ENCODE measurements around the gene FANCB. TPM values are rescaled to one million over a fixed set of nuclear protein-coding genes. Genes with fewer than 3 reads are reported as not detected.

The FANCB gene
- total RNA-seq, 1 donor from 2014 or later, result 24.5 TPM

- peaks cover 8% of the 10 kb centered on the region for H3K36me3 ChIP-seq
- H4K20me1 ChIP-seq (ENCODE audit: low read depth), result no peaks in the 10 kb centered on the region
- Mint-ChIP-seq H3K27me3 (ENCODE audit: insufficient read depth, low read depth) (no peaks in the 10 kb centered on the region), H3K9me3 (no peaks in the 10 kb centered on the region), H3K4me1 (no peaks in the 10 kb centered on the region), H3K36me3 (no peaks in the 10 kb centered on the region), H3K27ac (no peak overlapping the region), H3K4me3 (no peak overlapping the region)
- H3K4me3 ChIP-seq, result no peak overlapping the region
- no peaks in the 10 kb centered on the region for H3K4me1 ChIP-seq
- peaks cover 8% of the 10 kb centered on the region for H3K9me3 ChIP-seq (ENCODE audit: low read depth)
- H3K27ac ChIP-seq, result no peak overlapping the region
- DNase-seq (ENCODE audit: low spot score), result no peak
- H3K79me2 ChIP-seq (ENCODE audit: low read depth), result no peaks in the 10 kb centered on the region
- no peak overlapping the region for H3K4me2 ChIP-seq
- no peak for TF ChIP-seq EZH2 (IDR thresholded peaks at IDR 0.05)
- no peak for TF ChIP-seq EZH2phosphoT487 (IDR thresholded peaks at IDR 0.05)
- H3K9ac ChIP-seq, result no peak overlapping the region
- no peaks in the 10 kb centered on the region for H3F3A ChIP-seq (ENCODE audit: low read depth)
- H3K27me3 ChIP-seq, result no peaks in the 10 kb centered on the region
- H2AFZ ChIP-seq (replicated peaks), result no peak overlapping the region
Observed at GRCh38 chrX:14916017-14916674, 43.3 kb upstream of the FANCB start.

GRCh38 chrX:14915596-14915995, 42.7 kb upstream of the FANCB start:
- Mint-ChIP-seq H3K4me3 (no peak overlapping the region), H3K9me3 (no peaks in the 10 kb centered on the region), H3K36me3 (no peaks in the 10 kb centered on the region), H3K27me3 (ENCODE audit: insufficient read depth, low read depth) (no peaks in the 10 kb centered on the region), H3K27ac (no peak overlapping the region), H3K4me1 (no peaks in the 10 kb centered on the region)
- Histone ChIP-seq H3K9me3 (ENCODE audit: low read depth) (peaks cover 11% of the 10 kb centered on the region), H3F3A (ENCODE audit: low read depth) (no peaks in the 10 kb centered on the region), H3K36me3 (peaks cover 8% of the 10 kb centered on the region), H2AFZ (replicated peaks) (no peak overlapping the region), H4K20me1 (ENCODE audit: low read depth) (no peaks in the 10 kb centered on the region), H3K4me3 (no peak overlapping the region), H3K27ac (no peak overlapping the region), H3K4me1 (no peaks in the 10 kb centered on the region), H3K27me3 (no peaks in the 10 kb centered on the region), H3K4me2 (no peak overlapping the region), H3K79me2 (ENCODE audit: low read depth) (no peaks in the 10 kb centered on the region), H3K9ac (no peak overlapping the region)
- DNase-seq (ENCODE audit: low spot score), result no peak
- TF ChIP-seq CTCF (IDR thresholded peaks at IDR 0.05) (no peak), EZH2phosphoT487 (IDR thresholded peaks at IDR 0.05) (no peak), EZH2 (IDR thresholded peaks at IDR 0.05) (no peak)

- Mint-ChIP-seq H3K27ac (no peak overlapping the region), H3K9me3 (no peaks in the 10 kb centered on the region), H3K27me3 (ENCODE audit: insufficient read depth, low read depth) (no peaks in the 10 kb centered on the region), H3K4me1 (no peaks in the 10 kb centered on the region), H3K4me3 (no peak overlapping the region), H3K36me3 (no peaks in the 10 kb centered on the region)
- H3K4me3 ChIP-seq, result no peak overlapping the region
- H3K27me3 ChIP-seq, result no peaks in the 10 kb centered on the region
- H2AFZ ChIP-seq (replicated peaks), result no peak overlapping the region
- H3K9ac ChIP-seq, result no peak overlapping the region
- peaks cover 16% of the 10 kb centered on the region for H3K9me3 ChIP-seq (ENCODE audit: low read depth)
- TF ChIP-seq EZH2phosphoT487 (IDR thresholded peaks at IDR 0.05) (no peak), EZH2 (IDR thresholded peaks at IDR 0.05) (no peak), CTCF (IDR thresholded peaks at IDR 0.05) (no peak)
- DNase-seq (ENCODE audit: low spot score), result no peak
- peaks cover 8% of the 10 kb centered on the region for H3K36me3 ChIP-seq
- H3K4me1 ChIP-seq, result no peaks in the 10 kb centered on the region
- no peaks in the 10 kb centered on the region for H3F3A ChIP-seq (ENCODE audit: low read depth)
- no peak overlapping the region for H3K27ac ChIP-seq
- no peaks in the 10 kb centered on the region for H3K79me2 ChIP-seq (ENCODE audit: low read depth)
- no peaks in the 10 kb centered on the region for H4K20me1 ChIP-seq (ENCODE audit: low read depth)
- H3K4me2 ChIP-seq, result no peak overlapping the region
Observed at GRCh38 chrX:14913241-14913640, 40.4 kb upstream of the FANCB start.

GRCh38 chrX:14903891-14904290, 31.0 kb upstream of the FANCB start:
- H3K36me3 ChIP-seq, result no peaks in the 10 kb centered on the region
- H3K27me3 ChIP-seq, result no peaks in the 10 kb centered on the region
- no peak overlapping the region for H3K4me2 ChIP-seq
- Mint-ChIP-seq H3K4me1 (no peaks in the 10 kb centered on the region), H3K9me3 (peaks cover 14% of the 10 kb centered on the region), H3K4me3 (no peak overlapping the region), H3K27me3 (ENCODE audit: insufficient read depth, low read depth) (no peaks in the 10 kb centered on the region), H3K36me3 (peaks cover 18% of the 10 kb centered on the region), H3K27ac (no peak overlapping the region)
- H3K9ac ChIP-seq, result no peak overlapping the region
- H3K9me3 ChIP-seq (ENCODE audit: low read depth), result peaks cover 9% of the 10 kb centered on the region
- DNase-seq (ENCODE audit: low spot score), result no peak
- no peak overlapping the region for H3K27ac ChIP-seq
- H3K4me3 ChIP-seq, result no peak overlapping the region
- H4K20me1 ChIP-seq (ENCODE audit: low read depth), result no peaks in the 10 kb centered on the region
- no peak overlapping the region for H2AFZ ChIP-seq (replicated peaks)
- TF ChIP-seq EZH2 (IDR thresholded peaks at IDR 0.05), result no peak
- no peak for TF ChIP-seq EZH2phosphoT487 (IDR thresholded peaks at IDR 0.05)
- no peak for TF ChIP-seq CTCF (IDR thresholded peaks at IDR 0.05)
- H3K79me2 ChIP-seq (ENCODE audit: low read depth), result no peaks in the 10 kb centered on the region
- H3F3A ChIP-seq (ENCODE audit: low read depth), result no peaks in the 10 kb centered on the region
- H3K4me1 ChIP-seq, result no peaks in the 10 kb centered on the region
